IMR-90 (cell line): ENCODE measurements around the gene SNX32. TPM values are rescaled to one million over a fixed set of nuclear protein-coding genes. Genes with fewer than 3 reads are reported as not detected.

Source experiments
- ATAC-seq: fragments of 200-7000 bp; cut with Tn5 transposase; 2 replicates; pipeline ENCODE4 v1.9.1; 2020; ENCODE audit warnings: low read depth, mild to moderate bottlenecking, moderate library complexity
- BruUV-seq: library from RNA; stranded (reverse); fragments of 400-500 nt; replicated peaks from 2 replicates; lab custom pipeline; 2021; lab: Mats Ljungman, UMichigan
- CTCF ChIA-PET: fragments of 300-600 bp; formaldehyde crosslinking; extraction: SDS; loops from one replicate; lab custom pipeline; 2021; ENCODE audit warnings: antibody characterized with exemption; lab: Yijun Ruan, JAX
- POLR2A ChIA-PET: fragments of 300-600 bp; sonication (Branson Sonifier 250); formaldehyde crosslinking; loops from one replicate; lab custom pipeline; 2022; ENCODE audit warnings: antibody characterized with exemption; ENCODE audit not compliant: unreplicated experiment; lab: Charles Lee
- DNase-seq: peaks from one replicate; pipeline ENCODE4 v3.0.0; 2013
- H2AFZ ChIP-seq: replicated peaks from 2 replicates; pipeline ENCODE3; 2013; ENCODE audit warnings: low read length, mild to moderate bottlenecking; ENCODE audit not compliant: poor library complexity
- H2AK5ac ChIP-seq: 2 replicates; pipeline ENCODE4 v1.6.1; 2013; ENCODE audit warnings: low read depth, low read length, inconsistent platforms
- H2AK9ac ChIP-seq: replicated peaks from 2 replicates; pipeline ENCODE3; 2013; ENCODE audit warnings: mild to moderate bottlenecking, low read depth, low read length, moderate library complexity; ENCODE audit not compliant: poor library complexity
- H2BK120ac ChIP-seq: 2 replicates; pipeline ENCODE4 v1.6.1; 2013; ENCODE audit warnings: low read depth, low read length, inconsistent platforms
- H2BK15ac ChIP-seq: 3 replicates; pipeline ENCODE4 v1.6.1; 2013; ENCODE audit warnings: low read depth, low read length, inconsistent platforms
- H2BK20ac ChIP-seq: 2 replicates; pipeline ENCODE4 v1.6.1; 2013; ENCODE audit warnings: low read depth, mild to moderate bottlenecking, inconsistent platforms, low read length, moderate library complexity
- H2BK5ac ChIP-seq: 2 replicates; pipeline ENCODE4 v1.6.1; 2013; ENCODE audit warnings: mild to moderate bottlenecking, low read depth, low read length, inconsistent platforms; ENCODE audit not compliant: poor library complexity, severe bottlenecking
- H3K14ac ChIP-seq: replicated peaks from 2 replicates; pipeline ENCODE4 v1.6.1; 2013; ENCODE audit warnings: low read depth, low read length, inconsistent platforms
- H3K18ac ChIP-seq: 2 replicates; pipeline ENCODE4 v1.6.1; 2013; ENCODE audit warnings: low read depth, low read length, control low read depth
- H3K23ac ChIP-seq: 2 replicates; pipeline ENCODE4 v1.6.1; 2013; ENCODE audit warnings: low read depth, low read length, inconsistent platforms
- H3K27ac ChIP-seq: 2 replicates; pipeline ENCODE4 v1.5.1; 2013; ENCODE audit warnings: mild to moderate bottlenecking, control low read depth, low read length; ENCODE audit not compliant: insufficient read depth
- H3K27me3 ChIP-seq: 2 replicates; pipeline ENCODE4 v1.6.1; 2013; ENCODE audit warnings: low read length; ENCODE audit not compliant: control insufficient read depth, insufficient read depth
- H3K36me3 ChIP-seq: 2 replicates; pipeline ENCODE4 v1.6.1; 2013; ENCODE audit warnings: low read length, mixed read lengths; ENCODE audit not compliant: control insufficient read depth, insufficient read depth
- H3K4ac ChIP-seq: 2 replicates; pipeline ENCODE4 v1.6.1; 2013; ENCODE audit warnings: low read depth, low read length, inconsistent platforms
- H3K4me1 ChIP-seq: 2 replicates; pipeline ENCODE4 v1.6.1; 2013; ENCODE audit warnings: low read length, mixed read lengths; ENCODE audit not compliant: control insufficient read depth, insufficient read depth
- H3K4me2 ChIP-seq: 2 replicates; pipeline ENCODE4 v1.6.1; 2013; ENCODE audit warnings: low read depth, mild to moderate bottlenecking, control low read depth, low read length, moderate library complexity
- H3K4me3 ChIP-seq: 2 replicates; pipeline ENCODE4 v1.5.1; 2013; ENCODE audit warnings: low read depth, mild to moderate bottlenecking, control low read depth, low read length, moderate library complexity; ENCODE audit not compliant: insufficient read depth
- H3K56ac ChIP-seq: 2 replicates; pipeline ENCODE4 v1.6.1; 2013; ENCODE audit warnings: low read length, inconsistent platforms; ENCODE audit not compliant: insufficient read depth; ENCODE audit errors: extremely low read depth
- H3K79me1 ChIP-seq, 2 experiments: 2 replicates each; pipeline ENCODE4 v1.6.1; 2013; ENCODE audit warnings: low read length in 2 of 2, inconsistent platforms in 1 of 2, low read depth in 1 of 2
- H3K9ac ChIP-seq: 2 replicates; pipeline ENCODE4 v1.6.1; 2013; ENCODE audit warnings: low read depth, low read length, control low read depth
- H3K9me1 ChIP-seq: 2 replicates; pipeline ENCODE4 v1.6.1; 2013; ENCODE audit warnings: low read length, inconsistent platforms; ENCODE audit not compliant: insufficient read depth
- H3K9me3 ChIP-seq: 2 replicates; pipeline ENCODE4 v1.6.1; 2013; ENCODE audit warnings: low read length; ENCODE audit not compliant: control insufficient read depth, insufficient read depth
- H4K20me1 ChIP-seq: 2 replicates; pipeline ENCODE4 v1.6.1; 2013; ENCODE audit warnings: low read length, inconsistent platforms; ENCODE audit not compliant: insufficient read depth
- H4K5ac ChIP-seq: 2 replicates; pipeline ENCODE4 v1.6.1; 2013; ENCODE audit warnings: mild to moderate bottlenecking, low read depth, low read length, control low read depth
- H4K8ac ChIP-seq, 2 experiments: 2 replicates each; pipeline ENCODE4 v1.6.1; 2013; ENCODE audit warnings: low read depth in 2 of 2, low read length in 2 of 2, control low read depth in 1 of 2, inconsistent platforms in 1 of 2
- H4K91ac ChIP-seq: 2 replicates; pipeline ENCODE4 v1.6.1; 2013; ENCODE audit warnings: low read depth, low read length, inconsistent platforms; ENCODE audit not compliant: insufficient read depth
- MAZ ChIP-seq: IDR thresholded peaks from 2 replicates; pipeline ENCODE4 v1.6.1; 2012; ENCODE audit warnings: low read depth, mild to moderate bottlenecking, low read length, improper control_type of control experiment, moderate library complexity, borderline replicate concordance
- MXI1 ChIP-seq: IDR thresholded peaks from 2 replicates; pipeline ENCODE4 v1.6.1; 2012; ENCODE audit warnings: low read depth, mild to moderate bottlenecking, low read length, moderate library complexity, borderline replicate concordance
- POLR2A ChIP-seq: IDR thresholded peaks from 2 replicates; pipeline ENCODE4 v1.6.1; 2012; ENCODE audit warnings: mild to moderate bottlenecking, low read depth, low read length
- RCOR1 ChIP-seq: IDR thresholded peaks from 2 replicates; pipeline ENCODE4 v1.6.1; 2012; ENCODE audit warnings: mild to moderate bottlenecking, low read length, improper control_type of control experiment; ENCODE audit not compliant: insufficient replicate concordance
- SMC3 ChIP-seq: fragments of 150-350 bp; IDR thresholded peaks from 2 replicates; pipeline ENCODE4 v1.6.1; 2016; ENCODE audit warnings: low read depth, mild to moderate bottlenecking, antibody characterized with exemption, low read length, moderate library complexity
- WGBS, 2 experiments: methylation state at CpG; one replicate each; pipeline versions ENCODE4 v1.1.5 to v1.1.7; 2013; ENCODE audit warnings: missing lambda C conversion rate in 2 of 2; ENCODE audit not compliant: insufficient read length in 1 of 2; ENCODE audit errors: extremely low coverage in 2 of 2; 5-methylcytosine and 5-hydroxymethylcytosine counted together
- dilution Hi-C: fragments of 300-500 bp; cut with HindIII; formaldehyde crosslinking; loops from one replicate; pipeline ENCODE4 v1.14.3; 2018; ENCODE audit warnings: low sequenced_read_pairs; ENCODE audit not compliant: unreplicated experiment
- in situ Hi-C: fragments of 300-500 bp; cut with MboI; formaldehyde crosslinking; loops from 3 replicates; pipeline ENCODE4 v1.14.3; 2019; ENCODE audit warnings: low sequenced_read_pairs, inconsistent platforms, mixed read lengths
- intact Hi-C: fragments of 100-400 bp; cut with micrococcal nuclease; formaldehyde crosslinking; loops from 2 replicates; pipeline ENCODE4 v1.10.0; 2022
- polyA plus RNA-seq, 3 experiments: library from polyadenylated mRNA; depleted of rRNA; stranded (reverse); fragments of >200 nt; gene quantifications; 2 replicates each; pipeline ENCODE4 v1.2.3, GENCODE V29; 2012; ENCODE audit warnings: low replicate concordance in 1 of 3
- total RNA-seq: library from RNA; depleted of rRNA; stranded (reverse); fragments of >200 nt; gene quantifications from 2 replicates; pipeline ENCODE4 v1.2.3, GENCODE V29; 2012

SNX32 gene
- total and polyA plus RNA-seq, 2 of the 4 experiments (the other 2 are of a cell fraction) = 0.36 to 0.79 TPM

DNA sequence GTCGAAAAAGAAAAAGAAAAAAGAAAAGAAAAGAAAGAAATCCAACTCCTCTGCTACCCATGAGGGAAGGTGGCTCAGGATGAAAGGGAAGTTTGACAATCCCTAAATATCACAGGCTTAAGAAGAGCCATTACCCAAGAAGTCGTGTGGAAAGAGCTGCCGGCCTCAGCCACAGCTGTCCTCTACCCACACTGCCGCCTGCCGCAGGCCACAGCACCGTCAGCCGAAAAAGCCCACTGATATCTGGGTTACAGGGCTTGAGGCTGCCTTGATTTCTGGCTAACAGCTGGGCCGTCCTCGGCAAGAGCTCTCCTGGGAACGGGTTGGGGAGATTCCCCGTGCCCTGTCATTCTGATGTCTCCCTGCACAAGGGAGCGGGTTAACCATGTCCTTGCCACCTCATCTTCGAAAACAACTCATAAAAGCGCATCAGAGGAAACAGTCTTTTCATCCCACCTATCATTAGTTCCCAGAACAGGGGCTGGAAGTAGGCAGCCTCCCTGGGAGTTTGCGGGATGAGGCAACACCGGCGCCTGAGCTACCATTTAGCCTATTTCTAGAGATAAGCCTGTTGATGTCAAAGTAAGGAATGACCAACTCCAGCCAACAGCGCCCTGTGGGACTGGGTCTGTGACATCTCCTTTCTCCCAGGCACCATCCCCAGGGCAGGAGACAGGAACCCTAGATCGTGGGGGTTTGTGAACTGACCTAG, 21.8 kb upstream of the SNX32 start:
- no peak overlapping the region for H3K23ac ChIP-seq
- no peak overlapping the region for H3K4me3 ChIP-seq
- no peaks in the 10 kb centered on the region for H3K4me1 ChIP-seq
- H4K5ac ChIP-seq = no peak overlapping the region
- no peak overlapping the region for H2AK9ac ChIP-seq
- no peaks in the 10 kb centered on the region for H4K20me1 ChIP-seq
- no peak overlapping the region for H3K27ac ChIP-seq
- no peaks in the 10 kb centered on the region for H3K79me1 ChIP-seq
- intact Hi-C loops = no loop called here
- dilution Hi-C loops = no loop called here
- H3K9me1 ChIP-seq = peaks cover 3% of the 10 kb centered on the region; the same call in 1 of the 2 replicates
- H4K91ac ChIP-seq = no peak overlapping the region
- H3K4me2 ChIP-seq = no peak overlapping the region
- ATAC-seq (no peak), DNase-seq (no peak)
- H2BK120ac ChIP-seq = no peak overlapping the region
- no peaks in the 10 kb centered on the region for H3K9me3 ChIP-seq
- no peak overlapping the region for H2AFZ ChIP-seq
- H3K56ac ChIP-seq = no peak overlapping the region
- no peak overlapping the region for H3K18ac ChIP-seq
- no peak overlapping the region for H2BK5ac ChIP-seq
- WGBS, 2 experiments = 49% methylated on average over 6 of the region's 19 CpGs; no CpG with 5 or more reads in 1 of the 2 experiments
- H4K8ac ChIP-seq = no peak overlapping the region
- TF ChIP-seq POLR2A (no peak), MAZ (no peak), MXI1 (no peak), SMC3 (no peak), RCOR1 (no peak)
- H2BK15ac ChIP-seq = no peak overlapping the region
- H2AK5ac ChIP-seq = no peak overlapping the region
- in situ Hi-C loops = no loop called here
- ChIA-PET POLR2A (no interaction called here), CTCF (no interaction called here)
- no peak overlapping the region for H3K14ac ChIP-seq
- H3K9ac ChIP-seq = no peak overlapping the region
- no peak overlapping the region for H2BK20ac ChIP-seq
- BruUV-seq = no TSS peak
- H3K4ac ChIP-seq = no peak overlapping the region
- H3K27me3 ChIP-seq = peaks cover 32% of the 10 kb centered on the region
- H3K36me3 ChIP-seq = no peaks in the 10 kb centered on the region
